GM19395 (cell line): Measurements from ENCODE around the gene NAA16.
"Not testable (repeated sequence)": the region's sequence is repeated elsewhere in the genome, so short reads cannot be mapped to it uniquely, and the experiment has no call there.

ENCODE experiments used
- ATAC-seq: cut with Tn5 transposase; IDR thresholded peaks from one replicate; pipeline ENCODE4 v1.9.1; 2021; ENCODE audit warnings: mild to moderate bottlenecking, moderate library complexity; ENCODE audit not compliant: unreplicated experiment

NAA16 gene

DNA sequence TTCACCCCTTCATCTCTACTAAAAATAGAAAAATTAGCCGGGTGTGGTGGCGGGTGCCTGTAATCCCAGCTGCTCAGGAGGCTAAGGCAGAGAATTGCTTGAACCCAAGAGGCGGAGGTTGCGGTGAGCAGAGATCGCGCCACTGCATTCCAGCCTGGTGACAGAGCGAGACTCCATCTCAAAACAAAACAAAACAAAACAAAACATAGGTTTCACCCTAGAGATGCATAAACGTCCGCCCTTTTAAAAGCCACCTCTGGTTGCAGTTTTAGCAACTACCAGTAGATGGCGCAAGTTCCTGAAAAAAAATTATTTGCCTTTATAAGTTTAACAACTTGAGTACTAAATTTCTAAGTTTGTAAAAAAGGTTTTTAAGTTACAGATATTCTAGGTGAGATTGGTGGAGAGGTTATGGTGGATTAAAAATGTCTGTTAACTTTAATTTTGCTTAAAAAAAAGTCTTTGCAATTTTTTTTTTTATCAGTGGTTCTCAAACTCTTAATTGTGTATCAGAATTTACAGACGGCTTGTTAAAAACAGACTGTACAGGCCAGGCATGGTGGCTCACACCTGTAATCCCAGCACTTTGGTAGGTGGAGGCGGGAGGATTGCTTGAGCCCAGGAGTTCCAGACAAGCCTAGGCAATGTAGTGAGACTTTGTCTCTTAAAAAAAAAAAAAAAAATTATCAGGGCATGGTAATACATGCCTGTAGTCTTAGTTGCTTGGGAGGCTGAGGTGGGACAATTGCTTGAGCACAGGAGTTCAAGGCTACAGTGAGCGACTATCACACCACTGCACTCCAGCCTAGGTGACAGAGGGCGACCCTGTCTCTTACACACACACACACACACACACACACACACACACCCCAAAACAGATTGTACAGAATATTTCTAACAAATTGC lies 42.1 kb downstream of the NAA16 start:
- ATAC-seq = no peak

DNA sequence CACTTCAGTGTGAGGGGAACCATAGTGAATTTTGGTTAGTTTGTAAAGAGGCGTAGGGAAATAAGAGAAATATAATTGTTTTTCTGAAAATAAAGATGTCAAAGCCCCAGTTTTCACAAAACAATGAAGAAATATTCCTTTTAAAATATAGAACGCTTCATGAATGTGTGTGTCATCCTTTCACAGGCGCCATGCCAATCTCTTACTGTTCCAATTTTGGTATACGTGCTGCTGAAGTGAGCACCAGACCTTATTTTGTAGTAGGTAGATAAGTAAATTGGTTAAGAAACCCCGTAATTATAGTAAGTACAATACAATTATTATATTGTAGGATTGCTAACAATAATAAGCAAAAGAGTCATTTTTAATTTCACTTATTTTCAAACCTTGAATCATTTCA lies 43.3 kb downstream of the NAA16 start:
- no peak for ATAC-seq

DNA sequence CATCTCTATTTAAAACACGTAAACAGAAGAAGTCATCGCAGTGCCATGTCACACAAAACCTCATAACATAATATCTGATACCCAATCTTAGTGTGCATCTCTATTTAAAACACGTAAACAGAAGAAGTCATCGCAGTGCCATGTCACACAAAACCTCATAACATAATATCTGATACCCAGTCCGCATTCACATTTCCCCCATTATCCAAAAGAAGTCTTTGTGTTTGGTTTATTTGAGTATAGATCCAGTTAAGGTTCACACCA lies 45.2 kb downstream of the NAA16 start:
- not testable (repeated sequence) for ATAC-seq

DNA sequence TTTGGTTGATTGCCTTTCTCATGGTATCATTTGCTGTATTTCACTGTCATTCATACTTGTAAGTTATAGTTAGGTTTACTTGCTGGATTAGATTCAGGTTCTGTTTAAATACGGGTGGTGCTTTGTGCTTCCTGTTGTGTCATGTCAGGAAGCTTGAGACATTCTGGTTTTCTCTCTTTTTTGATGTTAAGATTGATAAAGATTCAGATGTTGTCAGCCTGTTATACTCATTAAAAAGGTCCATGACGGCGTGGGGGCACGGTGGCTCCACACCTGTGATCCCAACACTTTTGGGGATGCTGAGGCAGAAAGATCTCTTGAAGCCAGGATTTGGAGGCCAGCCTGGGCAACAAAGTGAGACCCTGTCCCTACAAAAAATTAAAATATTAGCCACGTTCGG lies 45.7 kb downstream of the NAA16 start:
- ATAC-seq = no peak

DNA sequence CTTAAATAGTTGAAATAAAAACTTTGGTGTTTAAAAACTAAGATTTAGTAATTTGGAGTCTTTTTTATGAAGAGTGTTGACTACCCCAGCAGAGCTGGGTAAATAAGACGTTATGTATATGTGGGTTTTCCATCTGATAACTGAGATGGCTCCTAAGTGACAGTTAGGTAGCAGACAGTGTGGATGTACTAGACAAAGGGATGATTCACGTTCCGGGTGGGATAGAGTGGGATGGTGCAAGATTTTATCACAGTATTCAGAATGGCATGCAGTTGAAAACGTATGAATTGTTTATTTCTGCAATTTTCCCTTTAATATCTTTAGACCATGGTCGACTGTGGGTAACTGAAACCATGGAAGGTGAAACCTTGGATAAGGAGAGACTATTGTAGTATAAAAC lies 50.4 kb downstream of the NAA16 start:
- ATAC-seq = no peak

DNA sequence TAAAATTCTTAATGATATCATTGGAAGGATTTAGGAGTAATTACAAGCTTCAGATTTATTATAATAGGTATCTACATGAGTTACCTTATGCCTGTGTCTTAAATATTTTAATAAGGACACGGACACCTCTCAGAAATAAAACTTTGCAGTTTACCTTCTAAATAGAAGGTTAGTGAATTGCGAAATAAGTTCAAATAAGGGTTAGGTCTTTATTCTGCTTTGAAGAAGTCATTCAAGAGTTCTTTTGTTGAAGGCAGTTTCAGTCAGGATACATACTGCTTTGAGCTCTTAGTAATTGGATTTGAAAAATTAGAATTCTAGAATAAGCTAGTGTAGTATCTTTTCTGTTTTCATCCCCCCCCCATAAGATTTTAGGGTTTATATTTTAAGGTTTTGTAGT lies 53.0 kb downstream of the NAA16 start:
- ATAC-seq = no peak

DNA sequence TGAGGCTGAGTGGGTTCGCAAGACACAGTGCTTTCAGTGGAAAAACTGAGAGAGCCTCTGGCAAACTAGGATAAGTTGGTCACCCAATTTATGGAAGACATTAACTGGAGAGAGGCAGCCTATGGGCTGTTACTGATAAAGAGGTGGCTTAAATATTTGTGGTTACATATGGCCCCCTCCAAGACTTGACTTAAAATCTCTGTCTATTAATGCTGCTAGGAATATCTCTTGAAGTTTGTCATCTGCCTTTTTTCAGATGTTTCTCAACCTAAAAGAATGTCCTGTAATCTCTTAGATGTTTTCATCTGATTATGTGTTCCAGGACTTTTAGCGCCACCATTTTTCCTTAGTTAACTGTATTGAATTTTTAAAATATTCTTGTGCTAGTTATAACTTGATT lies 54.6 kb downstream of the NAA16 start:
- ATAC-seq = no peak

DNA sequence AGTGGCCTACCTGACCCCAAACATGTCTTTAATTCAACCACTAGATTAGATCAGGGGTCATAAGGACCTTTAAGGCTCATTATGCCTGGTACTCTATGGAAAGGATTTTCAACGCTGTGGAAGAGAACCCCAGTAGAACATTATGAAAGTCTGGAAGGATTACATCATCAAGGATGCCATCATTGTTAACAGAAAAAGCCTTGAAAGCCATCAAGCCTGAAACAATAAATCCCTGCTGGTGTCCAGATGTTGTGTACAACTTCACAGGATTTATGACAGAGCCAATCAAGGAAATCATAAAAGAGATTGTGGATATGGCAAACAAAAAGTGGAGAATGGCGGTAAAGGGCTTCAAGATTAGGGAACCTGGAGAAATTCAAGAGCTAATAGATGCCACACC lies 59.7 kb downstream of the NAA16 start:
- ATAC-seq = no peak

DNA sequence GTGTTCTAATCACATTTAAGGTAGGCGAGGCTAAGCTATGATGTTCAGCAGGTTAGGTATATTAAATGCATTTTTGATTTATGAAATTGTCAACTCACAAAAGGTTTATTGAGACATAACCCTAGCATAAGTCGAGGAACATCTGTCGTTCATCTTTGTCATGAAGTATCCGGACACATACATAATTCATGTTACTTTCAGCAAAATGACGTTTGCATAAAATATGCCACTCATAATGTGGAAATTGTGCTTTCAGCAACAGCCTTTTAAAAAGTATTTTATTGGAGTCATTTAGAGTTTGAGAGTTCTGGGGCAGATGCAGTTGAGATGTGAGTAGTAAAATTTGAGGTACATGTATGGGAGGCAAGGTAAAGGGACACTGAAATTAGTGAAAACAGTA lies 66.4 kb downstream of the NAA16 start:
- ATAC-seq = no peak

DNA sequence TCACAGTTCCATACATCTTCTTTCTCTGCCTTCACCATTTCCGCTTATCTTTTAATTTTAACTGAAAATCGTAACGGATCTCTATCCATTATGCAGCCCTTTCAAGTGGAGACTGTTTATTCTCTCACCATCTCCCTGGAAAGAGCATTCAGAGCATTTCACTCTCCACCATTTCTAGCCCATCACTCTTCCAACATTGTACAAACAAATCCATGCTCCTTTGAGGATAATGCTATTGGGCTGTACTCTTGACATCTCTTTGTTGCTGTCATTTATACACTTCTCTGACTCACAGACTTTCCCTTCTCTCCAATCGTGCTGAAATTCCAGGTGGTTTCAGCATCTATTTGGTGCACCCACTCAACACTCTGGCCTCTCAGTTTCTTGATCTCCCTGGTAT lies 71.4 kb downstream of the NAA16 start:
- ATAC-seq = no peak

DNA sequence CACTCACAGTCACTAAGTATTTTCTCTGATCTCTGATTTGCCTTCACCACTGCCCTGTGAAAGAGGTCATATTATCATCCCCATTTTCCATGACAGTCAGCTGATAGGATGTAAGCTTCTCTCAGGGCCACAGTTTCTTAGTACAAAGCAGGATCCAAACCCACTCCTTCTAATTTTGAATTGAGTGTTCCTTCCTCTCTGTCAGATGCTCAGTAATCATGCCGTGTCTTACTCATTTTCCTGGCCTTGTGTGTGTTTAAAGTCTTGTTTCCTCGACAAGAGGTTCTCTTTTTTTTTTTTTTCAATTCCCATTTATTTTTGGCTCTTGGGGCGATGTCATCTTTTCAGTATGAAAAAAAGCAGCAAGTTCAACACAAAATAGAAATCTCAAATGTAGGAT lies 72.3 kb downstream of the NAA16 start:
- no peak for ATAC-seq

DNA sequence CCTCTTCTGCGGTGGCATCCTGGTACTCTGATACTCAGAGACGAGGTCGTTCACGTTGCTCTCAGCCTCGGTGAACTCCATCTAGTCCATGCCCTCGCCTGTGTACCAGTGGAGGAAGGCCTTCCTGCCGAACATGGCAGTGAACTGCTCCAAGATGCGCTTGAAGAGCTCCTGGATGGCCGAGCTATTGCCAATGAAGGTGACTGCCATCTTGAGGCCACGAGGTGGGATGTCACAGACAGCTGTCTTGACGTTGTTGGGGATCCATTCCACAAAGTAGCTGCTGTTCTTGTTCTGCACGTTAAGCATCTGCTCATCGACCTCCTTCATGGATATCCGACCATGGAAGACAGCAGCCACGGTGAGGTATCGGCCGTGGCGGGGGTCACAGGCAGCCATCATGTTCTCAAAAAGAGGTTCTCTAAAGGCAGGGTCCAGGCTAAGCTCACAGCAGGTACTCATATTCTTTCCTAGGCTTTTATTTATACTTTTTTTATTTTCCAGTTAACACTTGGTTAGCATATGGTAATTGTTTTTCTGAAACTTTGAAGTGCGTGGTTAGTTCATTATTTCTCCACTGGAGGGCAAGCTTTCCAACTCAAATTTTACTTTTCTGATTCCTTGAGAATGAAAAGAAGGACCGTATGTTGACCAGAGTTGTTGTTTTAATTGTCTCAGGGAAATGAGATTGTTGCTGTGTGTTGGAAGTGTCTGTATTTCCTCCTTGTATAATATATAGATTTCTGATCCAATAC lies 73.9 kb downstream of the NAA16 start:
- no peak for ATAC-seq

DNA sequence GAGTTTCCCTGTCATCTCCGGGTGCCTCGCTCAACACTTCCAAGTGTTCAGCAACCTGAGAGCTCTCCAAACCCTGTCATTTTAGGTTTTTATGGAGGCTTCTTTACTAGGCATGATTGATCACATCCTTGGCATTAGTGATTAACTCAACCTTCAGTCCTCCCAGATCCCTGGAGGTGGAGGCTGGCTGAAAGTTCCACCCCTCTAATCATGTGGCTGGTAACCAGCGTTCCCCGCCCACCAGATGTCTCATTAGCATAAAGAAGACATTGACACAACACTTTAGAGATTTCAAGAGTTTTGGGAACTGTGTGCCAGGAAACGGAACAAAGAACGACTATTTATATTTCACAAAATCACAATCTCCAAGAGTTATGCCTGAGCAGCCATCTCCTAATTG lies 75.1 kb downstream of the NAA16 start:
- ATAC-seq = no peak

DNA sequence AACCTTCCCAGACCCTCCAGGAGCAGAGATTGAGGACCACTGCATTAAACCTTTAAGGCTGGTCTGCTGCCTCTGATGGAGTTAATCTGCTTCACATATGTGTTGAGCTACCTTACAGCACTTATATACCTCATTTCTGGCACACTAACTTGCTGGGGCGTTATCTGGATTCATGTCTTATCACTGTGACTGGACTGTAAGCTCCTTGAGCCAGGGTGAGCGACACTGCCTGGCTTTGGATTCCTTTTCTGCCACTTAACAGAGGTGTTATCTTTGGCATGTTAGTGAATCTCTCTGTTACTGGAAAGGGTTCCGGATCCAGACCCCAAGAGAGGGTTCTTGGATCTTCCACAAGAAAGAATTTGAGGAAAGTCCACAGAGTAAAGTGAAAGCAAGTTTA lies 76.5 kb downstream of the NAA16 start:
- ATAC-seq = no peak

DNA sequence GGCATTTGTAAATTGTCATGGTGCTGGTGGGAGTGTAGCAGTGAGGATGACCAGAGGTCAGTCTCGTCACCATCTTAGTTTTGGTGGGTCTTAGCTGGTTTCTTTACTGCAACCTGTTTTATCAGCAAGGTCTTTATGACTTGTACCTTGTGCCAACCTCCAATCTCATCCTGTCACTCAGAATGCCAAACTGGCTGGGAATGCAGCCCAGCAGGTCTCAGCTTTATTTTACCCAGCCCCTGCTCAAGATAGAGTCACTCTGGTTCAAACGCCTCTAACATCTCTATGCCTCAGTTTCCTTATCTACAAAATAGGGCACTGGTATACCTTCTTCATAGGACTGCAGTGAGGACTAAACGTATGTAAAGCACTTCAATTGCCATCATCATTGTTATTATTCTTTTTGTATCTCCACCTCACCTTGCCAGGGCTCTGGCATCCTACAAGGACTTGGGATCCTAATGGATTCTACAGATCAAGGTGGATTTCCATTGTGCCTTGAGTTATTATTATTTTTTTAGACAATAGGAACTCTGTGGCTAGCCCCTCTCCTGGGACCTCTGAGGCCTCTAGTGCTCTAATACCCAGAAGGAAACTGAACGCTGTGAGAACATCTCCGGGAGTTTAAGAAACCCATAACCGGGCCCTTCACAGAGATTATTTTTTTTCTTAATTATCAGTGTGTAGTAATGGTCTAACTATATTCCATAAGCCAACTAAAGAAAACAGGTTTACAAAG lies 77.2 kb downstream of the NAA16 start:
- no peak for ATAC-seq

DNA sequence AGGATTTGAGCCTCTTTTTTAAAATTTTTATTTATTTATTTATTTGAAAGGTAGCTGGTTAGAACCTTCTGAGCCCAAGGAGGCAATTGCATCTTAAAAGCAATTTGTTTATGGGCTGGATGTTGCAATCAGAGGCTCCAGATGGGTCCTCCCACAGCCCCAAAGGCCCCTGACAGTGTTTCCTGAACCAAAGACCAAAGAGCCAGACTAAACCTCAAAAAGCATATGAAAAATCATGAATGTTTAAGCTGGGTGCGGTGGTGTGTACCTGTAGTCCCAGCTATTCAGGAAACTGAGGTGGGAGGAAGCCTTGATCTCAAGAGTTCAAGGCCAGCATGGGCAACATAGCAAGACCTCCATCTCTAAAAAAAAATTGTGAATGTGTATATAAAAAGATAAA lies 78.5 kb downstream of the NAA16 start:
- ATAC-seq = no peak

DNA sequence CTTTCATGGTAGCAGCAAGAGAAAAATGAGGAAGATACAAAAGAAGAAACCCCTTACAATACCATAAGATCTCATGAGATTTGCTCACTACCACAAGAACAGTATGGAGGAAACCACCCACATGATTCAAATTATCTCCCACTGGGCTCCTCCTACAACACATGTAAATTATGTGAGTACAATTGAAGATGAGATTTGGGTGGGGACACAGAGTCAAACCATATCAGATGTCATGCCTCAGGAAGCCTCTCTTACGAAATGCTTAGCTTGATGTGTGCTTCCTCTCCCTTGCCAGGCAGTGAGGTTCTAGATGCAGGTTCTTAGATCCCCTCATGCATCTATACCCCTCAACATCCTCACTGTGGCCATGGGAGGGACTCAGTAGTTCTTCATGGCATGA lies 83.1 kb downstream of the NAA16 start:
- no peak for ATAC-seq

DNA sequence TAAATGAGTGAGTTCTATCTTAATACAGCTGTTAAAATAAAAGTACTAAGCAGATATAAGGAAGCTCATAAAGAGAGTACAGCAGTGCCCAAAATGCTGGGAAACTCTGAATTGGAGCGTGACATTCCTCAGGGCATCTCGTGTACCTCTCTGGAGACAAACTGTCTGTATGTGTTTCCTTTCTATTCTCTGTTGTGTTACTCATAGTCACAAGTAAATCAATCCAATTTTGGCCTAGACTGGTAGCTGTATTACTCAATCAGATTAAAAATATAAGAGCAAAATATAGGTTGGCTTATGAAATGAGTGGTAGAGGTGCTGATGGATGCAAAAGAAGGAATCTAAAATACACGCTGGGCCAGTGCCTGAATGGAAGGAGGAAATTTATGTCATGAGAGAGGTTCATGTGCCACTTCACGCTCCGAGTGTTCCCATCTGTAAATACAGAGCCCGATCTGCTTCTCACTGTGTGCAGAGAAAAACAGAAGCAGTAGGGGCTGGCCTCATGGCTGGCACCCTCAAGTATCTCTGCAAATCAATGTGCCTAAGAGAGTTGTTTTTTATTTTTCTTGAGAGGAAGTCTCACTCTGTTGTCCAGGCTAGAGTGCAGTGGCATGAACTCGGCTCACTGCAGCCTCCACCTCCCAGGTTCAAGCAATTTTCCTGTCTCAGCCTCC lies 87.6 kb downstream of the NAA16 start:
- ATAC-seq = no peak

DNA sequence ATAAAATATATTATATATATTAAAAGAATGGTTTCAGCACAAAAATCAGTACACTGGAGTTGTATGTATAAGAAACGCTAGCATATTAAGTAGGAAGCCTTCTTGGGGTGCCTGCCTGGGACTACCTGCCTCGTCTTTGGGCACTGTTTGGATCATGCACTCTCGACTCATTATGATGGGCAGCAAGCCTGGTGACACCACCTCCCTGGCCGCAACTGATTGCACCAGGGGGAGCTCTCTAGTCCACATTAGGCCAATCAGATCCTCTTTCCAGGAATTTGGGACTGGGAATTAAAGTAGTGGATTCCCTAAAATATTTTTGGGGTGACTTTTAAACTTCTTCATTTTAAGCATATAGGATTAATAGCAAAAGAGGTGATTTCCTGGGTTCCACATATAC lies 90.3 kb downstream of the NAA16 start:
- no peak for ATAC-seq

DNA sequence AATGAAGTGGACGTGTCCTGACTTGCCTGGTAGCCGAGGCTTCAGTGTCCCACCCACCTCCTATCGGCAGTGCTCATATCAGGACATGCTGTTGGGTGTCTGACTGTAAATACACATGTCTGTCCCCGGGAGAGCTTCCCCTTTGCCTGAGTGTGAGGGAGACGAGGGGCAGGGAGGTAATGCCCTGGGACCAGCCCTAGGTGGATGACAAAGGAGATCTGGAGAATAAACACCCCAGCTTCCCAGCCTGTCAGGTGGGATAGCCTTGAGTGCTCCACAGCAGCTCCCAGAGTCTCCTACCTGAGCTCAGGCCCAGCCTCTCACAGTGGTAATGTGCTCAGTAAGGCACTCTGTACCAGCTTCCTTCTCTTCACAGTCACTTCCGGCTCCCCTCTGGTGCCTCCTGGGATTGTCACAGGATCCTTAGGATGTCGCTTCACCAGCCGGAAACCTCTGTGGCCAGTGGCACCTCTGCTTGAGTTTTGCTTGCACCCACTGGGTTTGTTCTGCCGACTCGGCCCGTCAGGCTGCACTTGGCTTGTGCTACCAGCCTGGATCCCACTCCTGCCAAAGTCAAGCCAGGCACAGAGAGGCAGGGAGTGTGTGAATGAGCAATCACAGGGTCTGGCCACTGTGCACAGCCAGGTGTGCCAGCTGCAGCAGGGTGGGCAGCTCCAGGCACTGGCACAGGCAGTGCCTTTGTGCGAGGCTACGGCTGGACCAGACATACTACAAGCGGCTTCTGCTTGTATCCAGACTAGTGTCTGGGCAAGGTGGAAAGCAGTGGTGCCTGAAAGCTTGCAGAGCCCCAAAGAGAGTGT lies 91.8 kb downstream of the NAA16 start:
- ATAC-seq = no peak

DNA sequence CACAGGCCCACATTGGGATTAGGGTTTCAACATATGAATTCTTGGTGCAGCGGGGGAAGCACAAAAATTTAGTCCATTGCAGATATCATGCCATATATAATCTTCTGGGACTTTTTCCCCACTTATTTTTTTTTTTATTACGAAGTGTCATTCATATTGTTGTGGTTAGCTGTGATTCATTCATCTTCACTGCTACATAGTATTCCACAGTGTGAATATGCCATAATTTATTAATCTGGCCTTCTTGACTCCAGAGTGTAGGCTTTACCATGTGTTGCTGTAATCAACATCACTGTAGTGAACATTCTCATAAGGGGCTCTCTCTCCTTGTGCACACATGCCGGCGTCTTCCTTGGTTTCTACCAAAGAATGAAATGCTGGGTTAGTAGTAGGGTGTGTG lies 92.9 kb downstream of the NAA16 start:
- ATAC-seq = no peak
